Muscle layer of duodenum (tissue), 2 donors: ENCODE data around the gene CPNE9.

ENCODE experiments used
- H3K27ac ChIP-seq: one replicate; pipeline ENCODE4 v1.7.0; 2013; ENCODE audit warnings: mild to moderate bottlenecking, low read length
- H3K27me3 ChIP-seq: one replicate; pipeline ENCODE4 v1.7.0; 2013; ENCODE audit warnings: low read depth, mild to moderate bottlenecking, control low read depth, low read length
- H3K36me3 ChIP-seq, 2 donors: one replicate each; pipeline ENCODE4 v1.7.0; 2013; ENCODE audit warnings: low read length in 2 of 2, control low read depth in 1 of 2, mild to moderate bottlenecking in 1 of 2; ENCODE audit not compliant: insufficient read depth in 2 of 2, control insufficient read depth in 1 of 2
- H3K4me1 ChIP-seq, 2 donors: one replicate each; pipeline ENCODE4 v1.7.0; 2013; ENCODE audit warnings: low read length in 2 of 2, mild to moderate bottlenecking in 2 of 2, control low read depth in 1 of 2, moderate library complexity in 1 of 2; ENCODE audit not compliant: insufficient read depth in 2 of 2, control insufficient read depth in 1 of 2
- H3K4me3 ChIP-seq, 2 donors: one replicate each; pipeline ENCODE4 v1.7.0; 2013; ENCODE audit warnings: low read length in 2 of 2, low read depth in 1 of 2, mild to moderate bottlenecking in 1 of 2
- H3K9me3 ChIP-seq, 2 donors: one replicate each; pipeline ENCODE4 v1.7.0; 2013; ENCODE audit warnings: low read length in 2 of 2, control low read depth in 1 of 2, mild to moderate bottlenecking in 1 of 2; ENCODE audit not compliant: control insufficient read depth in 1 of 2
- donor health status: healthy.

The CPNE9 gene

GRCh38 chr3:9701711-9702110 is 1.9 kb upstream of the CPNE9 start:
- Histone ChIP-seq H3K4me1 (peaks cover 0 to 19% of the 10 kb centered on the region in 2 donors), H3K4me3 (no peak overlapping the region), H3K27ac (no peak overlapping the region), H3K27me3 (no peaks in the 10 kb centered on the region), H3K9me3 (no peaks in the 10 kb centered on the region), H3K36me3 (peaks cover 26 to 58% of the 10 kb centered on the region in 2 donors)

- no peak overlapping the region for H3K4me3 ChIP-seq
- H3K27ac ChIP-seq: no peak overlapping the region
- H3K27me3 ChIP-seq: no peaks in the 10 kb centered on the region
- H3K9me3 ChIP-seq: no peaks in the 10 kb centered on the region
- H3K4me1 ChIP-seq: peaks cover 0 to 19% of the 10 kb centered on the region in 2 donors
- H3K36me3 ChIP-seq: peaks cover 17 to 42% of the 10 kb centered on the region in 2 donors
These were observed 393 bp upstream of the CPNE9 start for GRCh38 chr3:9703240-9703639.

- no peak overlapping the region for H3K27ac ChIP-seq
- no peaks in the 10 kb centered on the region for H3K27me3 ChIP-seq
- H3K4me3 ChIP-seq: peak overlapping the region in 1 of 2 donors; percentile 39
- peaks cover 14 to 32% of the 10 kb centered on the region in 2 donors for H3K36me3 ChIP-seq
- H3K9me3 ChIP-seq: no peaks in the 10 kb centered on the region
- H3K4me1 ChIP-seq: peaks cover 0 to 19% of the 10 kb centered on the region in 2 donors
These were observed 1.0 kb downstream of the CPNE9 start for GRCh38 chr3:9704347-9705322.

GRCh38 chr3:9710174-9710739 is 6.6 kb downstream of the CPNE9 start:
- Histone ChIP-seq H3K9me3 (no peaks in the 10 kb centered on the region), H3K4me1 (peaks cover 0 to 3% of the 10 kb centered on the region in 2 donors), H3K36me3 (no peaks in the 10 kb centered on the region), H3K27ac (no peak overlapping the region), H3K27me3 (no peaks in the 10 kb centered on the region), H3K4me3 (no peak overlapping the region)

DNA sequence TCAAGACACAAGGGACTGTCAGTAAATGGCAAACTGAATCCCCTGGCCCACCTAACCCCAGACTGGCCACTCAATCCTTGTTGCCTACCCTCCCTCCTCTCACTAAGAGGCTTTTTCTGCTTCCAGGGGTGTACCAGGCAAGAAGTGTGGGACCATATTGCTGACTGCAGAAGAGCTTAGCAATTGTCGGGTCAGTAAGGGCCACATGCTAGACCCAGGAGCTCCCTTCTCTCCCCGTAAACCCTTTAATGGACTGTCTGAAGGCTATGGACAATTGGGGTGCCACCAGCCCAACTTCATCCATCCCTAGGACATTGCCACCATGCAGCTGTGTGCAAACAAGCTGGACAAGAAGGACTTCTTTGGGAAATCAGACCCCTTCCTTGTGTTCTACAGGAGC is 8.8 kb downstream of the CPNE9 start:
- no peak overlapping the region for H3K4me3 ChIP-seq
- H3K36me3 ChIP-seq: no peaks in the 10 kb centered on the region
- peaks cover 0 to 6% of the 10 kb centered on the region in 2 donors for H3K4me1 ChIP-seq
- no peak overlapping the region for H3K27ac ChIP-seq
- no peaks in the 10 kb centered on the region for H3K27me3 ChIP-seq
- no peaks in the 10 kb centered on the region for H3K9me3 ChIP-seq

GRCh38 chr3:9713142-9713541 is 9.5 kb downstream of the CPNE9 start:
- Histone ChIP-seq H3K4me3 (no peak overlapping the region), H3K9me3 (no peaks in the 10 kb centered on the region), H3K27ac (no peak overlapping the region), H3K36me3 (no peaks in the 10 kb centered on the region), H3K4me1 (peaks cover 0 to 6% of the 10 kb centered on the region in 2 donors), H3K27me3 (no peaks in the 10 kb centered on the region)

GRCh38 chr3:9715136-9715535 is 11.5 kb downstream of the CPNE9 start:
- Histone ChIP-seq H3K4me3 (no peak overlapping the region), H3K4me1 (peaks cover 0 to 6% of the 10 kb centered on the region in 2 donors), H3K27ac (peak overlapping the region; percentile 3), H3K27me3 (no peaks in the 10 kb centered on the region), H3K9me3 (no peaks in the 10 kb centered on the region), H3K36me3 (no peaks in the 10 kb centered on the region)

GRCh38 chr3:9715764-9716437 is 12.3 kb downstream of the CPNE9 start:
- H3K9me3 ChIP-seq: no peaks in the 10 kb centered on the region
- peak overlapping the region; percentile 64 for H3K27ac ChIP-seq
- H3K4me3 ChIP-seq: no peak overlapping the region
- peaks cover 0 to 6% of the 10 kb centered on the region in 2 donors for H3K4me1 ChIP-seq
- no peaks in the 10 kb centered on the region for H3K36me3 ChIP-seq
- H3K27me3 ChIP-seq: no peaks in the 10 kb centered on the region

- H3K27me3 ChIP-seq: no peaks in the 10 kb centered on the region
- no peak overlapping the region for H3K4me3 ChIP-seq
- no peak overlapping the region for H3K27ac ChIP-seq
- H3K4me1 ChIP-seq: peaks cover 0 to 12% of the 10 kb centered on the region in 2 donors
- no peaks in the 10 kb centered on the region for H3K9me3 ChIP-seq
- H3K36me3 ChIP-seq: no peaks in the 10 kb centered on the region
These were observed 13.3 kb downstream of the CPNE9 start for GRCh38 chr3:9716801-9717555.

DNA sequence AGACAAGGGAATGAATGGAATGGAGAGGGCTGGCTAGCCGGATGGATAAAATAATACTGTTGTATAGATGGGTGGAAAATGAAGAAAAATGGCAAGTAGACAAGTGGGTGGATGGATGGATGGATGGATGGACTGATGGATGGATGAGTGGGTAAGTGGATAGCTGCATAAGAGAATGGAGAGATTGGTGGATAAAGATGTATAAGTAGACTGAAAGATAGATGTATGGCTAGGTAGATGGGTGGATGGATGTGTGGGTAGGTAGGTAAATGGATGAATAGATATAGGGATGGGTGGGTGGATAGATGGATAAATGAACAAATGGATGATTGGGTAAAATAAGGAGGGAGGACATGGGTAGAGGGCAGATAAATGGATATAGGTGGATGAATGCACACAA is 13.9 kb downstream of the CPNE9 start:
- Histone ChIP-seq H3K27me3 (no peaks in the 10 kb centered on the region), H3K27ac (no peak overlapping the region), H3K36me3 (no peaks in the 10 kb centered on the region), H3K4me1 (peaks cover 0 to 12% of the 10 kb centered on the region in 2 donors), H3K9me3 (no peaks in the 10 kb centered on the region), H3K4me3 (no peak overlapping the region)
